Heart left ventricle (tissue), 16 donors: Measurements from ENCODE around the gene COL27A1. TPM values are rescaled to one million over a fixed set of nuclear protein-coding genes. Genes with fewer than 3 reads are reported as not detected.

Source experiments
- ATAC-seq, 4 donors: fragments of 200-7000 bp; cut with Tn5 transposase; one replicate each; pipeline ENCODE4 v1.9.1; 2020 to 2022; ENCODE audit warnings: moderate library complexity in 4 of 4, mild to moderate bottlenecking in 3 of 4, moderate number of reproducible peaks in 1 of 4
- DNase-seq, 5 donors: peaks; one replicate each; pipeline ENCODE4 v3.0.0-alpha.2; 2020
- H3K27ac ChIP-seq, 12 donors: fragments of 200-600 bp; sonication (generic) in 4 of 12; one replicate each; pipeline versions ENCODE4 v1.5.0 to v1.8.0; 2016 to 2022; ENCODE audit warnings: mild to moderate bottlenecking in 2 of 12
- H3K27me3 ChIP-seq, 9 donors: fragments of 200-600 bp; sonication (generic) in 2 of 9; one replicate each; pipeline versions ENCODE4 v1.5.1 to v1.8.0; 2016 to 2022; ENCODE audit warnings: mild to moderate bottlenecking in 3 of 9
- H3K36me3 ChIP-seq, 9 donors: fragments of 200-600 bp; sonication (generic) in 2 of 9; one replicate each; pipeline versions ENCODE4 v1.5.0 to v1.8.0; 2018 to 2022; ENCODE audit warnings: mild to moderate bottlenecking in 2 of 9
- H3K4me1 ChIP-seq, 12 donors: fragments of 200-600 bp; sonication (generic) in 4 of 12; one replicate each; pipeline versions ENCODE4 v1.5.0 to v1.8.0; 2016 to 2022; ENCODE audit warnings: mild to moderate bottlenecking in 3 of 12
- H3K4me3 ChIP-seq, 12 donors: fragments of 200-600 bp; sonication (generic) in 4 of 12; one replicate each; pipeline versions ENCODE4 v1.5.0 to v1.8.0; 2017 to 2022; ENCODE audit warnings: mild to moderate bottlenecking in 9 of 12, moderate library complexity in 4 of 12
- H3K9me3 ChIP-seq, 12 donors: fragments of 200-600 bp; sonication (generic) in 4 of 12; one replicate each; pipeline versions ENCODE4 v1.5.0 to v1.8.0; 2016 to 2022; ENCODE audit warnings: mild to moderate bottlenecking in 1 of 12
- CTCF ChIP-seq, 12 donors: fragments of 200-600 bp; sonication (generic) in 4 of 12; IDR thresholded peaks; one replicate each; pipeline versions ENCODE4 v1.5.0 to v1.8.0; 2018 to 2022; ENCODE audit warnings: antibody characterized with exemption in 12 of 12, mild to moderate bottlenecking in 5 of 12
- POLR2A ChIP-seq, 2 donors: fragments of 450-650 bp; IDR thresholded peaks; one replicate each; pipeline ENCODE4 v1.6.1; 2017; ENCODE audit warnings: antibody characterized with exemption in 2 of 2, mild to moderate bottlenecking in 2 of 2, moderate library complexity in 2 of 2
- WGBS, 4 donors: extraction: QIAGEN DNeasy Blood & Tissue Kit in 2 of 4; methylation state at CpG; one replicate each; pipeline versions ENCODE4 v1.1.5 to v1.1.7; 2013 to 2018; 5-methylcytosine and 5-hydroxymethylcytosine counted together
- intact Hi-C, 10 donors: fragments of 100-400 bp; cut with DNase I; formaldehyde crosslinking; loops; one replicate each; pipeline versions ENCODE4 v1.11.1 to v1.14.2; 2022
- polyA plus RNA-seq, 2 donors: library from polyadenylated mRNA; stranded (reverse); fragments of 200-250 nt; gene quantifications; one replicate each; pipeline ENCODE4 v1.2.3, GENCODE V29; 2013
- total RNA-seq, 9 donors: library from RNA; depleted of rRNA in 2 of 9; stranded (reverse); fragments of >200 nt in 2 of 9; fragmentation: NEBNext Ultra II Directional in 3 of 9; extraction: Animal tissue kit (Norgen Biotek cat#: 25700) in 3 of 9; gene quantifications; one replicate each; pipeline versions ENCODE4 v1.1.0 to v1.2.4, GENCODE V29; 2016 to 2023
- donor health status: ischemic (EF 13 %, LVEDD 7.1; RV severe dilation, severe dysfunction).
- donor health status: healthy with polysubstance abuse.
- donor health status: DM: no; HTN: yes; CAD: no.
- donor health status: DM: no; HTN: no; CAD: no.
- donor health status: ischemic (EF 25% LVEDD 6.9; RV normal size, moderate dysfunction).
- donor health status: ischemic (EF 25% LVEDD 5.7; RV mildly dilated, moderate dysfunction).
- donor health status: healthy.
- donor health status: DM: yes; HTN: yes; CAD: no.
- donor health status: ischemic (EF 35%, LVEDD 5.7; RV mildly dilated, moderate dysfunction).
- donor health status: nonischemic (EF 11% LVEDD 7.7; RV severe dilation, severe dysfunction).
- donor health status: DM: yes; HTN: yes; CAD: no.
- donor health status: PGD.
- donor health status: ischemic (EF 29% LVEDD 5.4; RV normal size, mild dysfunction).
- donor health status: nonischemic (EF 23%, LVEDD 6.1; RV moderate dilation, normal function).

The COL27A1 gene
- total and polyA plus RNA-seq, 11 donors, result 2.3 to 14.2 (median 5.2) TPM

DNA sequence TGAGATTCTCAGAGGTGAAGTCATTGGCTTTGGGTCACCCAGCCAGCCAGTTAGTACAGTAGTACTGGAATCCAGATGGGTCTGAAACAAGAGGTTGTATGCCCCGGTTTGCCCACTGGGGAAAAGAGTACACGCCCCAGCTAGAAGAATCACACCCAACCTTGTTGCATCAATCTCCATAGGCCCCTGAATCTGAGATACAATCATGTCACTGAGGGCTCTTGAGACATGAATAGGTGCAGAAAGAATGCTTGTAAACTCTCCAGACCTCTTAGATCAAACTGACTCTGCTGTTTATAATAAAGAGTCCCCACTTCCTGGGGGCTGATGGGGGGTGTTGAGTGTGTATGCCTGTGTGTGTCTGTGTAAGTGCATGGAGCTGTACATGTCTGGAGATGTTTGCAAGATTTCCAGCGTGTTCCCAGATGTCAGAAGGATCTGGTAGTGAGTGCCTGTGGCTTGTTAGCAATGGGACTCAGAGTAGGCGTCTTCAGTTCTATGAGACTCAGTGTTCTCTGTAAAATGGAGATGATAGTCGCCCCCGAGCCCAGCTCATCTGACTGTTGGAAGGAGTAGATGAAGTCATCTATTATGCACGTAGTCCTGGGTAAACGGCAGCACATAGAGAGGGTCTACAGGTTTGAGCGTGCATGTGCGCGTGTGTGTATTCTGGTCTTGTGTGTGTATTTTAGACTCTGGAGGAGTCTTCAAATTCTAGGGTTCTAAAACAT is 48.2 kb downstream of the COL27A1 start:
- Histone ChIP-seq H3K9me3 (no peaks in the 10 kb centered on the region), H3K4me3 (no peak overlapping the region), H3K36me3 (no peaks in the 10 kb centered on the region), H3K27me3 (no peaks in the 10 kb centered on the region), H3K4me1 (peaks cover 4 to 38% (median 27%) of the 10 kb centered on the region in 12 donors), H3K27ac (no peak overlapping the region)
- TF ChIP-seq POLR2A (IDR thresholded peaks at IDR 0.05) (no peak), CTCF (IDR thresholded peaks at IDR 0.05) (no peak)
- intact Hi-C loops, result no loop called here
- 91 to 93% (median 92%) methylated on average over 10 to 11 of the region's 11 CpGs for WGBS, 4 donors
- no peak for DNase-seq
- no peak for ATAC-seq

DNA sequence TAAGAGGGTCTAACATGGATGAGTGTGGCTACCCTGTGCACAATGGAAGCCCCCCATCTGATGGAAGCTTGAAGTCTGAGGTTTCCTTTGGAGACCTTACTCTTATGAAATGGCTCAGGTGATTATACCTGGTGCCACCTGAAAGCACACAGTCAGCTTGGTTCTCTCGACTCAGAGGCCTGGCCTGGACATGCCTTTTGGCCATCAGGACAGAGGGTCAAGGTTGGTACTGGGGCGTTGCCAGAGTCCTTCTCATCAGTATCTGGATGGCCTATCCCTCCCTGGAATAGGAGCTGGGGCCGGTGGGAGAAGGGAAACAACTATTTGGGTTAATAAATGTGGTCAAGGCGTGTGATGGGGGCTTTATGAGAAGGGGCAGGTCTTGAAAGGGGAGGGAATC is 48.9 kb downstream of the COL27A1 start:
- Histone ChIP-seq H3K4me3 (no peak overlapping the region), H3K36me3 (no peaks in the 10 kb centered on the region), H3K4me1 (peaks cover 4 to 42% (median 27%) of the 10 kb centered on the region in 12 donors), H3K27ac (no peak overlapping the region), H3K9me3 (no peaks in the 10 kb centered on the region), H3K27me3 (no peaks in the 10 kb centered on the region)
- no peak for DNase-seq
- intact Hi-C loops, result no loop called here
- no peak for TF ChIP-seq CTCF (IDR thresholded peaks at IDR 0.05)
- no peak for TF ChIP-seq POLR2A (IDR thresholded peaks at IDR 0.05)
- WGBS, 4 donors, result 91 to 95% (median 93%) methylated on average over 4 of the region's 4 CpGs
- ATAC-seq, result no peak

- no peaks in the 10 kb centered on the region for H3K27me3 ChIP-seq
- peaks cover 4 to 42% (median 27%) of the 10 kb centered on the region in 12 donors for H3K4me1 ChIP-seq
- peak overlapping the region in 11 of 12 donors; percentile 2 to 88 (median 80) for H3K27ac ChIP-seq
- ATAC-seq (peak in 1 of 4 donors; percentile 23), DNase-seq (peak in 2 of 5 donors; percentile 34 to 44)
- H3K4me3 ChIP-seq, result no peak overlapping the region
- TF ChIP-seq CTCF (IDR thresholded peaks at IDR 0.05) (no peak), POLR2A (IDR thresholded peaks at IDR 0.05) (no peak)
- WGBS, 4 donors, result 63 to 69% (median 67%) methylated on average over 8 to 10 of the region's 10 CpGs
- peaks cover 0 to 3% (median 0%) of the 10 kb centered on the region in 9 donors for H3K36me3 ChIP-seq
- intact Hi-C loops, result loop anchor here in 3 of 10 donors (2.0 to 5.0 kb wide), 5 partner anchors 27 to 48 kb away; partner anchors contain the start of gene COL27A1 (in 1 of the 3)
- no peaks in the 10 kb centered on the region for H3K9me3 ChIP-seq
Measured at GRCh38 chr9:114205171-114206015, 50.1 kb downstream of the COL27A1 start.
